ENCODE measurements around the gene CKS1B. TPM values are rescaled to one million over a fixed set of nuclear protein-coding genes. Genes with fewer than 3 reads are reported as not detected.
A peak's percentile ranks its signal among the peaks of the same experiment; 100 is the strongest.

CKS1B gene
- total RNA-seq, 2 donors from 2014 or later = 145 to 229 TPM

DNA sequence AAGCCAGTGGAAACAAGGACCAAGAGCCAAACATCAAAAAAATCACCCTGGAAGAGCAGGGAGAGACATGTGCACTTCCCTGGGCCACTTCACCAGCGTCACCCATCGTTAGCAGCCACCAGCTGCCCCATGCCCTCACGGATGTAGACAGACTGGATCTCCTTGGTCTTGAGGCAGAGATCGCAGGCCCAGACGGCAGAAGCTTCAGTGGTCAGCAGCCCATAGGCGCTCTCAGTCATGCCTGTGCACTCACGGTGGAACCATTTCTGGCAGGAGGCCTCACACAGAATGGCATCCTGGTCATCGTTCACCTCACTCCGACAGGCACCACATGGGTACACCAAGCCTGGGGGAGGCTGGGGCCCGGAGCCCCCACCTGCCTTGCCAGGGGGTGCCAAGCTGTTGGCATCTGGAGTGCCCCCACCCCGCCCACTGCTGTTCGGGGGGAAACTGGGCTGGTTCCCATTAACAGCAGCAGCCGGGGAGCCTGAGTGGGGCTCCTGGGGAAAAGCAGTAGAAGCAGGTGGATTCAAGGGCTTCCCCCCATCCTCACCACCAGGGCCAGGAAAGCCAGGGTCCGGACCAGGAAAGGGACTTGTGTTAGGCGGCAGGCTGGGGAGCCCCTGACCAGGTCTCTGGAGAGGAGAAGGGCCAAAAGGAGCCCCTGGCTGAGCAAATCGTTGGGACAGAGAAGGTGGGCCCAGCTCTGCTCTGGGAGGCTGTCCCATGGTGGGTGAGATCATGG is 15.6 kb upstream of the CKS1B start:
- 94 to 96% methylated on average over 8 to 16 of the region's 16 CpGs for WGBS, 2 experiments (ENCODE audit: insufficient coverage in 1 of 2, insufficient read length in 1 of 2)
- DNase-seq = no peak
- Histone ChIP-seq H3K9me3 (ENCODE audit: control insufficient read depth, low read length) (no peaks in the 10 kb centered on the region), H3K4me1 (ENCODE audit: control insufficient read depth, insufficient read depth, low read length) (peaks cover 14% of the 10 kb centered on the region), H3K36me3 (ENCODE audit: control insufficient read depth, insufficient read depth, low read length) (peaks cover 33% of the 10 kb centered on the region), H3K27ac (ENCODE audit: low read depth, low read length) (no peak overlapping the region), H3K9ac (ENCODE audit: extremely low read depth, low read length, poor library complexity, severe bottlenecking) (no peak overlapping the region), H3K4me3 (ENCODE audit: low read length) (no peak overlapping the region), H3K27me3 (ENCODE audit: control insufficient read depth, insufficient read depth, low read length, poor library complexity, severe bottlenecking) (no peaks in the 10 kb centered on the region)
- no peak overlapping the region for H3K4me3 Mint-ChIP-seq
- TF ChIP-seq, protein P1, sequence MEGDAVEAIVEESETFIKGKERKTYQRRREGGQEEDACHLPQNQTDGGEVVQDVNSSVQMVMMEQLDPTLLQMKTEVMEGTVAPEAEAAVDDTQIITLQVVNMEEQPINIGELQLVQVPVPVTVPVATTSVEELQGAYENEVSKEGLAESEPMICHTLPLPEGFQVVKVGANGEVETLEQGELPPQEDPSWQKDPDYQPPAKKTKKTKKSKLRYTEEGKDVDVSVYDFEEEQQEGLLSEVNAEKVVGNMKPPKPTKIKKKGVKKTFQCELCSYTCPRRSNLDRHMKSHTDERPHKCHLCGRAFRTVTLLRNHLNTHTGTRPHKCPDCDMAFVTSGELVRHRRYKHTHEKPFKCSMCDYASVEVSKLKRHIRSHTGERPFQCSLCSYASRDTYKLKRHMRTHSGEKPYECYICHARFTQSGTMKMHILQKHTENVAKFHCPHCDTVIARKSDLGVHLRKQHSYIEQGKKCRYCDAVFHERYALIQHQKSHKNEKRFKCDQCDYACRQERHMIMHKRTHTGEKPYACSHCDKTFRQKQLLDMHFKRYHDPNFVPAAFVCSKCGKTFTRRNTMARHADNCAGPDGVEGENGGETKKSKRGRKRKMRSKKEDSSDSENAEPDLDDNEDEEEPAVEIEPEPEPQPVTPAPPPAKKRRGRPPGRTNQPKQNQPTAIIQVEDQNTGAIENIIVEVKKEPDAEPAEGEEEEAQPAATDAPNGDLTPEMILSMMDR (conservative IDR thresholded peaks at IDR 0.05) = no peak
- no peak overlapping the region for H3K27ac Mint-ChIP-seq
- H3K4me1 Mint-ChIP-seq = peaks cover 50% of the 10 kb centered on the region
- H3K27me3 Mint-ChIP-seq (ENCODE audit: insufficient read depth) = no peaks in the 10 kb centered on the region
- H3K36me3 Mint-ChIP-seq (ENCODE audit: low read depth) = peaks cover 21% of the 10 kb centered on the region
- H3K9me3 Mint-ChIP-seq = no peaks in the 10 kb centered on the region

DNA sequence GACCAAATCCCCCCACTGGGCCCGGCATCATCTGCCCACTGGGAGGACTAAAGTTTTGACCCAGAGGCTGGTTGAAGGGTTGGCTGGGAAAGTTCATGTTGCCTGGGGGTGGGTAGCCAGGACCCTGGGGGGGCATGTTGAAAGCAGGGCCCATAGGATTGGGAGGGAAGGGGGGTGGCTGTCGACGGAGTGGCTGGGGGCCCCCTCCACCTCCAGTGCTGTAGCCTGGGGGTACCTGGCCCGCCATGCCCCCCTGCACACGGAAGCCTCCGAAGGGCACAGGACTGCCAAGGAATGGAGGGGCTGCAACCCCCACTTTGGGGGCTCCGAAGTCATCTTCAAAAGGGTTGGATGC is 15.1 kb upstream of the CKS1B start:
- Histone ChIP-seq H3K9ac (ENCODE audit: extremely low read depth, low read length, poor library complexity, severe bottlenecking) (no peak overlapping the region), H3K9me3 (ENCODE audit: control insufficient read depth, low read length) (no peaks in the 10 kb centered on the region), H3K4me3 (ENCODE audit: low read length) (no peak overlapping the region), H3K27ac (ENCODE audit: low read depth, low read length) (no peak overlapping the region), H3K4me1 (ENCODE audit: control insufficient read depth, insufficient read depth, low read length) (peaks cover 13% of the 10 kb centered on the region), H3K36me3 (ENCODE audit: control insufficient read depth, insufficient read depth, low read length) (peaks cover 39% of the 10 kb centered on the region), H3K27me3 (ENCODE audit: control insufficient read depth, insufficient read depth, low read length, poor library complexity, severe bottlenecking) (no peaks in the 10 kb centered on the region)
- TF ChIP-seq, protein P1 (conservative IDR thresholded peaks at IDR 0.05) = no peak
- no peaks in the 10 kb centered on the region for H3K27me3 Mint-ChIP-seq (ENCODE audit: insufficient read depth)
- peaks cover 45% of the 10 kb centered on the region for H3K4me1 Mint-ChIP-seq
- no peak for DNase-seq
- no peak overlapping the region for H3K27ac Mint-ChIP-seq
- 98 to 100% methylated on average over 1 to 7 of the region's 7 CpGs for WGBS, 2 experiments (ENCODE audit: insufficient coverage in 1 of 2, insufficient read length in 1 of 2)
- H3K36me3 Mint-ChIP-seq (ENCODE audit: low read depth) = peaks cover 23% of the 10 kb centered on the region
- H3K4me3 Mint-ChIP-seq = peak overlapping the region; percentile 77
- H3K9me3 Mint-ChIP-seq = no peaks in the 10 kb centered on the region

GRCh38 chr1:154960446-154961136 is 13.9 kb upstream of the CKS1B start:
- H3K27ac ChIP-seq (ENCODE audit: low read depth, low read length) = no peak overlapping the region
- Mint-ChIP-seq H3K4me1 (peaks cover 35% of the 10 kb centered on the region), H3K36me3 (ENCODE audit: low read depth) (peaks cover 33% of the 10 kb centered on the region)

More at GRCh38 chr1:154960446-154961136, 13.9 kb upstream of the CKS1B start:
- H3K9me3 Mint-ChIP-seq = no peaks in the 10 kb centered on the region
- peak overlapping the region; percentile 82 for H3K27ac Mint-ChIP-seq
- peak overlapping the region; percentile 98 for H3K4me3 ChIP-seq (ENCODE audit: low read length)
- no peaks in the 10 kb centered on the region for H3K27me3 Mint-ChIP-seq (ENCODE audit: insufficient read depth)
- TF ChIP-seq, protein P1 (conservative IDR thresholded peaks at IDR 0.05) = no peak
- H3K36me3 ChIP-seq (ENCODE audit: control insufficient read depth, insufficient read depth, low read length) = peaks cover 49% of the 10 kb centered on the region
- H3K27me3 ChIP-seq (ENCODE audit: control insufficient read depth, insufficient read depth, low read length, poor library complexity, severe bottlenecking) = no peaks in the 10 kb centered on the region
- peaks cover 6% of the 10 kb centered on the region for H3K4me1 ChIP-seq (ENCODE audit: control insufficient read depth, insufficient read depth, low read length)
- peak overlapping the region; percentile 68 for H3K9ac ChIP-seq (ENCODE audit: extremely low read depth, low read length, poor library complexity, severe bottlenecking)
- no peak for DNase-seq
- H3K9me3 ChIP-seq (ENCODE audit: control insufficient read depth, low read length) = no peaks in the 10 kb centered on the region
- peak overlapping the region; percentile 77 for H3K4me3 Mint-ChIP-seq
- 75 to 82% methylated on average over 10 of the region's 10 CpGs for WGBS, 2 experiments (ENCODE audit: insufficient coverage in 1 of 2, insufficient read length in 1 of 2)

All from endodermal cell (in vitro differentiated cells).